Esophagus squamous epithelium (tissue), 4 donors: ENCODE measurements around the gene DKK3.

ENCODE experiments used
- CTCF ChIP-seq, 6 experiments: fragments of 450-650 bp in 4 of 6; fragments of 200-600 bp in 2 of 6; sonication (generic) in 2 of 6; IDR thresholded peaks; one replicate each; pipeline ENCODE4 v1.5.1; 2016 to 2019; ENCODE audit warnings: antibody characterized with exemption in 6 of 6, mild to moderate bottlenecking in 4 of 6, moderate library complexity in 4 of 6
- POLR2A ChIP-seq, 4 donors: fragments of 450-650 bp; IDR thresholded peaks; one replicate each; pipeline ENCODE4 v1.6.1; 2017; ENCODE audit warnings: antibody characterized with exemption in 4 of 4, mild to moderate bottlenecking in 4 of 4, moderate library complexity in 3 of 4

- TF ChIP-seq CTCF (IDR thresholded peaks at IDR 0.05) (no peak), POLR2A (IDR thresholded peaks at IDR 0.05) (no peak)
These were observed 23.6 kb upstream of the DKK3 start for GRCh38 chr11:12031856-12032544.
